Measurements from ENCODE around the gene C9orf152.
"Not testable (repeated sequence)": the region's sequence is repeated elsewhere in the genome, so short reads cannot be mapped to it uniquely, and the experiment has no call there.

Gene C9orf152, protein sequence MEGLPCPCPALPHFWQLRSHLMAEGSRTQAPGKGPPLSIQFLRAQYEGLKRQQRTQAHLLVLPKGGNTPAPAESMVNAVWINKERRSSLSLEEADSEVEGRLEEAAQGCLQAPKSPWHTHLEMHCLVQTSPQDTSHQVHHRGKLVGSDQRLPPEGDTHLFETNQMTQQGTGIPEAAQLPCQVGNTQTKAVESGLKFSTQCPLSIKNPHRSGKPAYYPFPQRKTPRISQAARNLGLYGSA

DNA sequence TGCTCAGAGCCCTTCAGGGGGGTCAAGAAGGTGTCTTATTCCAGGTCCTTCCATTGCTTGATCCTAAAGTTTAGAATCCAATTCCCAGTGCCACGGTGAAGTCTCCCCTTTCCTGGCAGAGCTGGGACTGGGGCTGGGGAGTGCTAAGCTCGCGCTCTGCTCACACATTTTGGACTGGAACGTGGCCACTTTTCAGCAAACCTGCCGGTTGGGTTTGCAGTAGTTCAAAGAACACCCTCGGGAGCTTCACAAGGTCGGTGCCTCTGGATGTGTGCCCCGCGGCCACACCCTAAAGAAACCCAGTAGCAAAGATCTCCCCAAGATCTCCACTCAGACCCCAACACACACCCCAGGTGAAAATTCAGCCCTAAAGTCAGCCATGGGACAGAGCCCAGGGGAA lies at the start of gene C9orf152:
TSS of gene C9orf152 (minus strand) at position 129 of the 400 bp plus-strand sequence. CDS start 580 bp downstream, outside the sequence.
- Histone ChIP-seq H3K4me1 (0 out of 20 replicates have a peak, but pooled peaks cover 0 to 5% (median 0%) of the 10 kb centered on the region in 10 experiments), H3K9me3 (replicated peaks in 1 of 11) (peaks cover 0 to 15% (median 6%) of the 10 kb centered on the region in 11 experiments; a peak in 11 of 22 replicates)

GRCh38 chr9:110257097-110257841 lies 49.3 kb upstream of the C9orf152 start:
- Histone ChIP-seq H4K20me1 (peaks cover 29 to 39% (median 35%) of the 10 kb centered on the region in 11 experiments), H3K9me3 (replicated peaks in 1 of 11) (no peaks in the 10 kb centered on the region), H3K4me3 (peak overlapping the region; percentile 79 to 96 (median 93)), H3K4me1 (peaks cover 27 to 49% (median 30%) of the 10 kb centered on the region in 10 experiments), H3K36me3 (peaks cover 0 to 12% (median 0%) of the 10 kb centered on the region in 11 experiments; a peak in 4 of 22 replicates), H3K9ac (peak overlapping the region; percentile 85 to 97 (median 93)), H3K27me3 (no peaks in the 10 kb centered on the region), H3K27ac (peak overlapping the region; percentile 69 to 96 (median 91)), H3K4me2 (peak overlapping the region; percentile 74 to 93 (median 90))
- TF ChIP-seq Cebpa-rat (IDR thresholded peaks at IDR 0.05) = no peak

More for the DNA sequence above, at the start of gene C9orf152:
- H3K4me3 ChIP-seq = no peak within 1 kb of the TSS
- H3K4me2 ChIP-seq = no peak within 1 kb of the TSS
- no peaks in the 10 kb centered on the region for H3K27me3 ChIP-seq
- H3K27ac ChIP-seq = no peak within 1 kb of the TSS
- H3K36me3 ChIP-seq = no peaks in the 10 kb centered on the region
- H3K9ac ChIP-seq = no peak within 1 kb of the TSS
- no peak for TF ChIP-seq Cebpa-rat (IDR thresholded peaks at IDR 0.05)
- H4K20me1 ChIP-seq = no peaks in the 10 kb centered on the region

GRCh38 chr9:110256380-110257096 lies 48.6 kb upstream of the C9orf152 start, which contains the start of gene TXN:
Gene TXN, minus strand, starts transcription at chr9:110256507. Its CDS starts 72 bp downstream, at chr9:110256435.
- TF ChIP-seq Cebpa-rat (IDR thresholded peaks at IDR 0.05) = no peak
- Histone ChIP-seq H3K27me3 (no peaks in the 10 kb centered on the region), H3K9me3 (replicated peaks in 1 of 11) (no peaks in the 10 kb centered on the region), H4K20me1 (peaks cover 36 to 46% (median 43%) of the 10 kb centered on the region in 11 experiments), H3K4me3 (peak within 1 kb of the TSS; percentile 79 to 96 (median 93)), H3K27ac (peak within 1 kb of the TSS; percentile 69 to 96 (median 91)), H3K4me2 (peak within 1 kb of the TSS; percentile 74 to 98 (median 90)), H3K4me1 (peaks cover 27 to 53% (median 30%) of the 10 kb centered on the region in 10 experiments), H3K9ac (peak within 1 kb of the TSS; percentile 85 to 97 (median 93)), H3K36me3 (peaks cover 0 to 19% (median 5%) of the 10 kb centered on the region in 11 experiments; a peak in 10 of 22 replicates)

DNA sequence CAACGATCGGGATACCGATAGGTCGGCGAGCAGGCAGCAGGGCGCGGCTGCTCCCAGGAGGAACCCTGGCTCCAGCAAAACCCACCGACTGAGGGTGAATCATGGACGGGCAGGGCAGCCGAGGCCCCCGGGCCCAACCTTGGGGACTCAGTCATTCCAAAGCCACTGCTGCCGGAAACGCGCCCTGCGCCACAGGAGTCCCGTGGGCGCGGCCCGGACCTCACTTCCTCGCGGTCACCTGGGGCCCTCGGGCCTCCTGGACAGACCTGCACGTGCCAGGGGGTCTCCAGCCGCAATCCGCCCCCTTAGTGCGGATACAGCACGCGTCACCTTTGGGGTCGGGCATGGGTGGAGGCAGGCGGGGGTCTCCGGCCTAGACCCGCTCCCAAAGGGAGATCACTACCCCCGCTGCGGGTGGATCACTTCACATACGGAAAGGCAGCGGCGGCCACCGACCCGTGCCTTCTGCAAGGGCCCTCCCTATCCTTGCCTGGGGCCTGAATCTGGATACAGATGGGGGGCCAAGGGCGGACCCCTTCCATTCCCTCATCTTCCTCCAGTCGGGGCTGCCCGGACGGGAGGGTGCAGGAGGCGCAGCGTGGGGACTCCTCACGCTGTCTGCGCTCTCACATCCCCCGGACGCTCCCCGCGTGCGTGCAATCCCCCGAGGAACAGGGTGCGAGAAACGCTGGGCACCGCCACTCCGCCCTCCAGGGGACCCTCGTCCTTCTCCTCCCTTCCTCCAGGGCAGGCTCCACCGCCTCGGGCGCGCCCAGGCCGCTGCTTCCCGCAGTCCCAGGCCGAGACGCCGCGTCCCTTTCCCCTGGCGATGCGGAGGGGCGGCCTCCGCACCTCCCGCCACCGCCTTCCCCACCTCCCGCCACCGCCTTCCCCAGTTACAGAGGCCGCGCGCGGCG lies 47.8 kb upstream of the C9orf152 start:
- Histone ChIP-seq H3K4me2 (peak overlapping the region; percentile 74 to 98 (median 90)), H3K4me1 (peaks cover 27 to 53% (median 30%) of the 10 kb centered on the region in 10 experiments), H3K9ac (peak overlapping the region; percentile 85 to 97 (median 93))

GRCh38 chr9:110255034-110255462 lies 47.1 kb upstream of the C9orf152 start:
- H4K20me1 ChIP-seq = peaks cover 45 to 61% (median 58%) of the 10 kb centered on the region in 11 experiments
- H3K27me3 ChIP-seq = no peaks in the 10 kb centered on the region
- H3K4me1 ChIP-seq = peaks cover 27 to 53% (median 30%) of the 10 kb centered on the region in 10 experiments
- TF ChIP-seq Cebpa-rat (IDR thresholded peaks at IDR 0.05) = no peak
- peak overlapping the region; percentile 69 to 96 (median 91) for H3K27ac ChIP-seq
- H3K36me3 ChIP-seq = peaks cover 13 to 32% (median 18%) of the 10 kb centered on the region in 11 experiments
- no peaks in the 10 kb centered on the region for H3K9me3 ChIP-seq (replicated peaks in 1 of 11)
- H3K4me3 ChIP-seq = peak overlapping the region; percentile 79 to 96 (median 93)
- H3K9ac ChIP-seq = peak overlapping the region; percentile 85 to 97 (median 93)
- H3K4me2 ChIP-seq = peak overlapping the region; percentile 74 to 98 (median 90)

More for the DNA sequence above, 47.8 kb upstream of the C9orf152 start:
- H3K9me3 ChIP-seq (replicated peaks in 1 of 11) = no peaks in the 10 kb centered on the region
- H3K27ac ChIP-seq = peak overlapping the region; percentile 69 to 96 (median 91)
- no peak for TF ChIP-seq Cebpa-rat (IDR thresholded peaks at IDR 0.05)
- peaks cover 6 to 25% (median 12%) of the 10 kb centered on the region in 11 experiments; a peak in 21 of 22 replicates for H3K36me3 ChIP-seq
- no peaks in the 10 kb centered on the region for H3K27me3 ChIP-seq
- H4K20me1 ChIP-seq = peaks cover 40 to 54% (median 51%) of the 10 kb centered on the region in 11 experiments
- peak overlapping the region; percentile 79 to 96 (median 93) for H3K4me3 ChIP-seq

DNA sequence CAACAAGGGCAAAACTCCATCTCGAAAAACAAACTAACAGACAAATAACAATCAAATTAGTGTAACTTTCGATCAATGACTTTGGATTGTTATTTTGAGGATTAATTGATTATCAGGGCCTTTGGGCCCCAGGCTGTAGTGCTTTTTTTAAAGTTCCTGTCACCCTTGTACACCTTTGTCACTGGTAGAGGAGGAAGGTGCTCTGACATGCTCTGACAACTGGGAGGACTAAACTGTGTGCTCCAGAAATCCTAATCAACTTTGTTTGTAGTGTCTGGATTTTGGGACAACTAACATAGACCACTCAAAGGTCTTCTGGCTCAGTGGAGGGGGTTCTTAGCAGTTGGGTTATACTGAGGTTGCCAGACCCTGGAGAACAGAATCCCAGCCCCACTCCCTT lies 46.5 kb upstream of the C9orf152 start:
- Histone ChIP-seq H4K20me1 (peaks cover 50 to 67% (median 63%) of the 10 kb centered on the region in 11 experiments), H3K4me3 (peak overlapping the region; percentile 79 to 96 (median 93)), H3K4me1 (peaks cover 27 to 53% (median 30%) of the 10 kb centered on the region in 10 experiments), H3K4me2 (peak overlapping the region; percentile 74 to 98 (median 90)), H3K27me3 (no peaks in the 10 kb centered on the region), H3K9me3 (replicated peaks in 1 of 11) (no peaks in the 10 kb centered on the region), H3K9ac (peak overlapping the region; percentile 85 to 97 (median 93)), H3K36me3 (peaks cover 18 to 38% (median 24%) of the 10 kb centered on the region in 11 experiments), H3K27ac (peak overlapping the region in 10 of 11 experiments; percentile 69 to 96 (median 90); a peak in 13 of 22 replicates)
- no peak for TF ChIP-seq Cebpa-rat (IDR thresholded peaks at IDR 0.05)

DNA sequence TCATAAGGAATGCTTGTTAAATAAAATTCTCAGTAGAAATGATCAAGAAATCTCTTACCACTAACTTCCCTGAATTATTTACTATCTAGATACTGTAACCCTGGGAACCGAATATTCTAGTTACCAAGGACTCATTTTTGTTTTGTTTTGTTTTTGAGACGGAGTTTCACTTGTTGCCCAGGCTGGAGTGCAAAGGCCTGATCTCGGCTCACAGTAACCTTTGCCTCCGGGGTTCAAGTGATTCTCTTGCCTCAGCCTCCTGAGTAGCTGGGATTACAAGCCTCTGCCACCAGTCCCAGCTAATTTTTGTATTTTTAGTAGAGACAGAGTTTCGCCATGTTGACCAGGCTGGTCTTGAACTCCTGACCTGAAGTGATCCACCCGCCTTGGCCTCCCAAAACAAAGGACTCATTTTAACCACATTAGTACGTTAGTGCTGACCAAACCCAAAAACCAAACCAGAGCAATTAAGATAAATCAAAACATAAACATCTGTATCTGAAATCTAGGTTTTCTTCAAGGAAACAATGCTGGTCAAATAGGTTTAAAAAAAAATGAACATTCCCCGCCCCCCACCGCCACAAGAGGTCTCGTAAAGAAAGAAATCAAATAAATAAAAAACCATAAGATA lies 44.7 kb upstream of the C9orf152 start:
- H4K20me1 ChIP-seq = peaks cover 64 to 85% (median 82%) of the 10 kb centered on the region in 11 experiments
- peak overlapping the region in 5 of 11 experiments; percentile 6 to 91 (median 90); a peak in 4 of 22 replicates for H3K4me2 ChIP-seq

GRCh38 chr9:110251770-110252169 lies 43.8 kb upstream of the C9orf152 start:
- H3K4me3 ChIP-seq; H3K27me3 ChIP-seq; H3K9me3 ChIP-seq (replicated peaks in 1 of 11); H3K9ac ChIP-seq: not testable (repeated sequence)
- Histone ChIP-seq H3K36me3 (peaks cover 43 to 65% (median 51%) of the 10 kb centered on the region in 11 experiments), H3K4me2 (0 out of 22 replicates have a peak overlapping the region, but pooled peaks of 1 of the 11 experiments have one; percentile 5), H4K20me1 (peaks cover 70 to 94% (median 90%) of the 10 kb centered on the region in 11 experiments), H3K27ac (peak overlapping the region in 1 of 11 experiments; percentile 46; a peak in 1 of 22 replicates), H3K4me1 (peaks cover 13 to 32% (median 17%) of the 10 kb centered on the region in 10 experiments)

More for the DNA sequence above, 44.7 kb upstream of the C9orf152 start:
- Histone ChIP-seq H3K4me1 (peaks cover 21 to 39% (median 24%) of the 10 kb centered on the region in 10 experiments), H3K9me3 (replicated peaks in 1 of 11) (no peaks in the 10 kb centered on the region), H3K9ac (no peak overlapping the region), H3K36me3 (peaks cover 35 to 56% (median 43%) of the 10 kb centered on the region in 11 experiments), H3K4me3 (no peak overlapping the region), H3K27ac (peak overlapping the region in 2 of 11 experiments; percentile 33 to 46; a peak in 3 of 22 replicates), H3K27me3 (no peaks in the 10 kb centered on the region)
- TF ChIP-seq Cebpa-rat (IDR thresholded peaks at IDR 0.05) = no peak
